T-helper 9 cell (primary cell): ENCODE results near the gene VAPB.

ENCODE experiments used
- DNase-seq: peaks from one replicate; pipeline ENCODE4 v3.0.0-alpha.2; 2020

The VAPB gene

DNA sequence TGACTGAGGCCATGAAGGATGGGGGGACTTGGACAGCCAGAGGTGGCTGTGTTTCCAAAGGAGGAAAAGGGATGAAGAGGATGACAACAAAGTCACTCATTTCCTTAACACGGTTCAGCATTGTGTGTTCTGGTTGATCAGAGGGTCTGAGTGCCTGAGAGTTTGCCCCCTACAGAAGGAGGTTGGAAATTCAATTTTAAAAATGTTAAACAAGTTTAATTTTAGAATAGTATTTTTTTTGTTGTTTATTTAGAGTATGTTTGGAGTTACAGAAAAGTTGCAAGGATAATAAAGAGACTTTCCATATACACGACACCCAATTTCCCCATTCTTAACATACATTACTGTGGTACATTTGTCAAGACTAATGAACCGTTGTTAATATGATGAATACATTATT lies 10.3 kb upstream of the VAPB start:
- no peak for DNase-seq

DNA sequence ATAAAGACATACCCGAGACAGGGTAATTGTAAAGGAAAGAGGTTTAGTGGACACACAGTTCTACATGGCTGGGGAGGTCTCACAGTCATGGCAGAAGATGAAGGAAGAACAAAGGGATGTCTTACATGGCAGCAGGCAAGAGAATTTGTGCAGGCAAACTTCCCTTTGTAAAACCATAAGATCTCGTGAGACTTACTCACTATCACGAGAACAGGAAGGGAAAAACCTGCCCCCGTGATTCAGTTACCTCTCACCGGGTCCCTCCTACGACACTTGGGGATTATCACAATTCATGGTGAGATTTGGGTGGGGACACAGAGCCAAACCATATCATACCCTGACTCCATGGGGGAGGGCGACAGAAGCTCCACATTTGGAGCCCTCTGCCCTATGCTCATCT lies 7.4 kb upstream of the VAPB start:
- DNase-seq: no peak

GRCh38 chr20:58382096-58382495 lies 6.9 kb upstream of the VAPB start:
- DNase-seq: no peak

DNA sequence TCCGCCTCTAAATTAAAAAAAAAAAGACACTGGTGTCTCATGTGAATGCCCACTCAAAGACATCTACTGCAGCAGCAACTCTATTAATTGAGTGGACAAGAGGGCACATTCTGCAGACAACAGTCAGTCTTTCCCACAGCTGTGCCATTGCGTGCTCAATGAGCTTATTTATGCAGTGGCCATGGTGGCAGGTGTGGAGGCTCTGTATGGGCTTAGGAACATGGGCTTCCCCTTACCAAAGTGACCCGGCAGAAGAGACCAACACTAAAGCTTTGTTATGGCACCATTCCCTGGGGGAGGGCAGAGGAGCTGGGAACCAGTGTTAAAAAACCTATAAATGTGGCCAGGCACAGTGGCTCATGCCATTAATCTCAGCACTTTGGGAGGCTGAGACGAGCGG lies 4.2 kb upstream of the VAPB start:
- DNase-seq: no peak

DNA sequence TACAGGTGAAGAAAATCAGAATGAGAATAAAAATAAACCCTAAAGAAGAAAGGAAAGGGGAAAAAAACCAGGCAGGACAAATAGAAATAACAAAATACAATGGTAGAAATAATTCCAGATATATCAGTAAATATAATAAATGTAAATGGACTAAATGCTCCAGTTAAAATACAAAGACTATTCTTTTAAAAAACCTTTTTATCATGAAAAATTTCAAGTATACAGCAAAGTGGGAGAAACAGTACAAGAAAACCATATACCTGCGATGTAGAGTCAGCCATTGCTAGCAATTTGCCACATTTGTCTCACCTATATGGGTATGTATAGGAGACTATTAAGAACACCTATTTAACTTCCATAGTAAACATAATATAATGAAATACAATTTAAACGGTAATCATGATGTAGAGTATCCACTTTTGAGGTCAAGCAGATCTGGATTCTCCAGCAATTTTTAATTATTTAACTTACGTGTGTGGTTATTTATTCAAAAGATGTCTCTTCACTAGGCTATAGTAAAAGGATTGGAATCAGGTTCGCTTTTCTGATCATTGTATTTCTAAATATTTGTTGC lies 914 bp upstream of the VAPB start:
- no peak for DNase-seq

DNA sequence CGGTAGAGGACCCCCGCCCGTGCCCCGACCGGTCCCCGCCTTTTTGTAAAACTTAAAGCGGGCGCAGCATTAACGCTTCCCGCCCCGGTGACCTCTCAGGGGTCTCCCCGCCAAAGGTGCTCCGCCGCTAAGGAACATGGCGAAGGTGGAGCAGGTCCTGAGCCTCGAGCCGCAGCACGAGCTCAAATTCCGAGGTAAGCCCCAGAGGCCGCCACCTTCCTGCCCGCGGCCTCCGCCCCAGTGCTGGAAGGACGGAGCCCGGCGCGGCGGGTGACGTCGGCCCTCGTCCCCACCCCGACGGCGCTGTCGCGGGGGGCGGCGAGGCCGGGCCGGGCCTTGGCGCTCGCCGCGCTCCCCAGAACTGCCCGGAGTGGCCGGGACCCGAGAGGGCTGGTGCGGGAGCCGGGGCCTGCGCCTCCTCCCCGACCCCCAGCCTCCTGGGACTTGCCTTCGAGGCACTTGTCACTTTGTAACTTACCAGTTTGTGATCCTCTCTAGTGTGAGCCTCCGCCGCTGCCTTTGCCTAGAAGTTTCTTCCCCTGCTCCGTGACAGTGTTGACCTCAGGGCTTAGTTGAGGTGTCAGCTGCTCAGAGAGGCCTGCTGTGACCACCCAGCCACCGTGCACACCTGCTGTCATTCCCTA lies 417 bp downstream of the VAPB start:
- no peak for DNase-seq

DNA sequence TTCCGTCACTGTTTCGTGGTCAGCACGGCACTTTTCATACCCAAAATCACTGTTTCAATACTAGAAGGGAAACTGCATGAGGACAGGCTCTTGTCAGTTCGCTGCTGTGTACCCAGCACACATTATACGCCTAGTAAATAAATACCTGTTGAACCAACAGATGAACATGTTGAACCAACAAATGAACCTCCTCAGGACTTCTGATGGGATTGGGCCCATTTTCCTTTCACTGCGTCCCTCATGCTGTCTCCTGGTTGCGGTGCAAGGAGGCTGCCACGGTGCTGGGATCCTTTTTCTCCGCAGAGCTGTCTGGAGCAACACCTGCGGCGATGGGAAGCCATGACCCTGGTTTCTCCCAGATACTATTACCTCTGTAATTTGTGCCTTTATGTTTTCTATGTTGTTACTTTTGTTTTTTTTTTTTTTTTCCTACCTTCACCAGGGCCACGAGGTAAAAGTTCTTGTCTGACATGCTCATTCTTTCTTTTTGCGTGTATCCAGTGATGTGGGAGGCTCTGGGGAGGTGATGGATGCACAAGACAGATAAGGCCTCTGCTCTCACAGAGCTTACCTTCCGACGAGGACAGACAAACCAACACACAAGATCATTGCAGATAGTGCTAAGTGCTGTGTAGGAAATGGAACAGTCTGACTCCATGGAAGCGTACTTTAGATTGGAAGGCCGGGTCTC lies 1.1 kb downstream of the VAPB start:
- no peak for DNase-seq

GRCh38 chr20:58390659-58391035 lies 1.6 kb downstream of the VAPB start:
- no peak for DNase-seq

DNA sequence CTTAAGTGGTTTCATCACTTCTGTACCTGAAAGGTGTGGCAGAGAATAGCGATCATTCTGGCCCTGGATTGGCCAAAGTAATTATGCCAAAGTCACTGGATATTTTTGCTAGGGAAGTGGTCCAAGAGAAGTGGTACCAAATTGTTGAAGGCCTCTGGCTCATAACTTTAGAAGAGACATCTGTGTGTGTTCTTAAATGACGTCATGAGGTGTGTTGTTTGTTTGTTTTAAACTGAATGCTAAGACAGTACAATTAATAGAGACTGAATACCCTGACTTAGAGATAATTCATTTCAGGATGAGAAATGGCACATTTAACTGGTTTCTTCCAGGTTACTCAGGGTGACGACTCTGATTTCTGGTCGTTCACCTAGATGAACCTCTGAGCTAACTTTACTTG lies 3.3 kb downstream of the VAPB start:
- no peak for DNase-seq

- DNase-seq: no peak
Measured at GRCh38 chr20:58393299-58393698, 4.3 kb downstream of the VAPB start.

DNA sequence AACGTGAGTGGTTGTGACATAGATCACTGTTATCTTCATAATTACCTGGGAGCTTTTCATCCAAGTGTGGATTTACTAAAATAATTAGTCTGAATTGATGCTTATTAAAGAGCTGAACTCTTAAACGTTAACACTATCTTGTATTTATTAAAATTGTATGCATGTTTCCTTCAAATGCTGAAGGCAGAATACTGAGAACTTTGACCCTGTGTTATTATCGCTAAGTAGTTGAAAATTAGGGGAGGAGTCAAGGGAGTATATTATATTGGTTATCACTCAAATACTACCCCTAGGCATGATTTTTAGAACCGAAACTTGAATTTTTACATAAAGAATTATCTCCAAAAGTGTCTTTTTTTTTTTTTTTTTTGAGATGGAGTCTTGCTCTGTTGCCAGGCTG lies 5.8 kb downstream of the VAPB start:
- DNase-seq: no peak

- DNase-seq: no peak
Measured at GRCh38 chr20:58395604-58396003, 6.6 kb downstream of the VAPB start.

DNA sequence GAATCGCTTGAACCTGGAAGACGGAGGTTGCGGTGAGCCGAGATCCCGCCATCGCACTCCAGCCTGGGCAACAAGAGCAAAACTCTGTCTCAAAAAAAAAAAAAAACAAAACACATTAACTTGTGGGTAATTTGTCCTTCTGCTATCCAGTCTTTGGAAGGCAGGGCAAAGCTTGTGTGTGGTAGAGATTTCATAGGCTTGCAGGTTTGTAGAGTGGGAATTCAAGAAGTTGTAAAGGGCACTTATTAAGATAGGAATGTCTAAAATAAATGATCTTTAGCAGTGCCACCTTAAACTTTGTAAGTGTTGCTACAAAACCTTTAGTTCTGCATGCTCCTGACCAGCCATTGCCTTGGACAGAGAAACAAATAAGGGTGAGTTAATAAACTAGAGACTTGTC lies 8.4 kb downstream of the VAPB start:
- no peak for DNase-seq

DNA sequence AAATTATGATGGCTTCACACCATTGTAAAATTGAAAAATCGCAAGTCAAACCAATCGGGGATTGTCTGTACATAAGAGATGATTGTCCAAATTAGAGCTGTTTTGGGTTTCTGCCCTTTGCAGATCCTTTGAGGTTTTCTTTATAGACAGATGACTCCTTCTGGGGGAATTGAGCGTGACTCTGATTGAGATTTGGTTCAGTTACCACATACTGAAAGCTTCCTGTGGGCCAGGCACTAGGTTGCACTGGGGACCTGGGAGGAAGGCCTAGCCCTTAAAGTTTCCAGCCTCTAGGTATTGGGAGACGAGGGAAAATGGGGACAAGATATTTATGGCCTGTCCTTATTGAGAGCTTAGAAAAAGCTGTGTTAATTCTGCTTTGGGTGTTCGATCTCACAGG lies 9.2 kb downstream of the VAPB start:
- DNase-seq: no peak

DNA sequence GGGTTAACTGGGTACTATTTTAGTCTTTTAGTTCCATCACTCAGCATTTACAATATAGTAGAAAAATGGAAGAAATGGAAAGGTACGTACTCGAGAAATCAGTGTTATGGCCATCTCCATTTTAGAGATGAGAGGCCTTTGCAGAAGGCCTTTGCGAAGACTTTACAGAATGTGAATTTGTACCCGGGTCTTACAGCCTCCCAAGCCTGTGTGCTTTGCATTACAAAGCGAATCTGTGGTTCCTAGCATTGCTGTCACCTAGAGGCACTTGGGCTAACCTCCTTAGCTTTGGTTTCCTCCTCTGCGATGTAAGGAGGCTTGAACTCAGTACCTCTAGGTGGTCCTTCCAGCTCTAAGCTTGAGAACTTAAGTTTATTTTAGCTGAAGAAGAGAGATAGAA lies 10.9 kb downstream of the VAPB start:
- DNase-seq: no peak

DNA sequence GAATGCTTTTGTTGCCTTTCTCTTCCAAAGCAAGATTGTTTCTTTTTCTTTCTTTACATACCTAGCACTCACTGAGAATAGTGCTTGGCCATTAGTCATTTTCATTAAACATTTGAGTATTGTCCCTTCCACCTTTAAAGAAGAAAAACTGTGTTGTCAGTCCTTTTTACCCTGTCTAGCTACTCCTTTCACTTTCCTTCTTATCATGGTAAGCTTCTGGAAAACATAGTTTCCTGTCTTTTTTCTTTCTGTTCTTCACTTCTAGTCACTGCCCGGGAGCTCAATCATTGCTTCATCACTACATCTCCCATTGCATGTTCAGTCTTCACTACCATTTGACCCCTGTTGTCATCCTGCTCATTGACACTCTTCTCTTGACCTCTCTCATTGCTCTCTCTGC lies 12.1 kb downstream of the VAPB start:
- no peak for DNase-seq

DNA sequence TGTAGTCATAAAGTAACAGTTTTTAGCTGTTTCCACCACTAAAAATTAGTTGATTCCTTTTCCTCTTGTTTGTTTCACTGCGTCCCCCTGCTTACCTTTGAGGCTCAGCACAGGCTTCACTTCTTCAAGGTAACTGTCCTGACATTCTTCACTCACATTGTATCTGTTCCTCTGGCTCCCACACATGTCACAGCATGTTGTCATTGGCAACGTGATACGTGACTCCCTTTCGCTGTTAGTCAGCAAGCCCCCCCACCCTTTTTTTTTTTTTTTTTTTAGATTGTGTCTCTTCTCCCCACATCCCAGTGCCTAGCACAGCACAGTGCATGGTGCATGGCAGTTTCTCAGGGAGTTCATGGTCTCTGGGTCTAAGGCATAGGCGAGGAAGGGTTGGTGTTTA lies 13.3 kb downstream of the VAPB start:
- DNase-seq: no peak

- no peak for DNase-seq
Measured at GRCh38 chr20:58402827-58403226, 13.8 kb downstream of the VAPB start.

- no peak for DNase-seq
Measured at GRCh38 chr20:58403272-58403671, 14.2 kb downstream of the VAPB start.

GRCh38 chr20:58405504-58406291 lies 16.7 kb downstream of the VAPB start:
- DNase-seq: no peak

GRCh38 chr20:58406422-58407001 lies 17.5 kb downstream of the VAPB start:
- DNase-seq: no peak

- no peak for DNase-seq
Measured at GRCh38 chr20:58407201-58407873, 18.3 kb downstream of the VAPB start.
